ENCODE measurements around the gene HSD11B2.
A peak's percentile ranks its signal among the peaks of the same experiment; 100 is the strongest.

The HSD11B2 gene

DNA sequence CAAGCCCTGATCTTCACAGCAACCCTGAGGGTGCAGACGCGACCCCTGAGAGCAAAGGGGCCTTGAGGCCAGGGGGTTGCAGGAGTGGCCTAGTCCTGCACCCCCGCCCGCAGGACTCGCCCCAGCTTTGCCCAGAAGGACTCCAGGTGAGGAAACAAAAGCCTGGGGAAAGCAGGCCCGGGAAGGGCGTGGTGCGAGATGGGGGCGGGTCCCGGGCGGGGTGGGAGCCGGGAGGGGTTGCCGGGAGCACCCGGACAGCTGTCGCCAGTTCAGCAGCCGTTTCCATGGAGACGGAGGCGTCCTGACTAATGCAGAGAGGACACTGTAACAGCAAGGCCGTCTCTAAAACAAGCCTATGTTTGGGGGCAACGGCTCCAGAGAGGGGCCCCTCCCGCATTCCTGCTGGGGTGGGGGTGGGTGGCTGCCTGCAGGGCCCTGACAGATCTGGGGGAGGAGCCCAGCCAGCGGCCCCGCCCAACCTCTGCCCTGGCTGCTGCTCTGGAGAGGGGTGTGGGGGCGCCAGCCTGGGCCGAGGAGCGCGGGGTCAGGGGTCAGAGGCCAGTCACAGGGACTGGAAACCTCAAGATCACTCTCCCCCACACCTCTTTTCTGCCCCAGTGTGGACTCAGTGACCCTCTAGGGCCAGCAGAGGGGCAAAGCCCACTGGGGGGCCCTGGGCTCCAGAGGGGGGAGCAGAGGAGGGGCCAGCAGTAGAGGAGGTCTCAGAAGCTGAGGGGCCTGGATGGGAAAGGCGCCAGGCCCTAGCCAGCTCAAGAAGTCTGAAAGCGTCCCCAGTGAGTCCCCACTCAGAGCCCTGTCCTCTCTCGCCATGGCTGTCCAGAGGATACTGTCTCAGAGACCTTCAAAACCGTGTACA lies 34.5 kb upstream of the HSD11B2 start:
- peak; percentile 92 for DNase-seq (ENCODE audit: low spot score)

DNA sequence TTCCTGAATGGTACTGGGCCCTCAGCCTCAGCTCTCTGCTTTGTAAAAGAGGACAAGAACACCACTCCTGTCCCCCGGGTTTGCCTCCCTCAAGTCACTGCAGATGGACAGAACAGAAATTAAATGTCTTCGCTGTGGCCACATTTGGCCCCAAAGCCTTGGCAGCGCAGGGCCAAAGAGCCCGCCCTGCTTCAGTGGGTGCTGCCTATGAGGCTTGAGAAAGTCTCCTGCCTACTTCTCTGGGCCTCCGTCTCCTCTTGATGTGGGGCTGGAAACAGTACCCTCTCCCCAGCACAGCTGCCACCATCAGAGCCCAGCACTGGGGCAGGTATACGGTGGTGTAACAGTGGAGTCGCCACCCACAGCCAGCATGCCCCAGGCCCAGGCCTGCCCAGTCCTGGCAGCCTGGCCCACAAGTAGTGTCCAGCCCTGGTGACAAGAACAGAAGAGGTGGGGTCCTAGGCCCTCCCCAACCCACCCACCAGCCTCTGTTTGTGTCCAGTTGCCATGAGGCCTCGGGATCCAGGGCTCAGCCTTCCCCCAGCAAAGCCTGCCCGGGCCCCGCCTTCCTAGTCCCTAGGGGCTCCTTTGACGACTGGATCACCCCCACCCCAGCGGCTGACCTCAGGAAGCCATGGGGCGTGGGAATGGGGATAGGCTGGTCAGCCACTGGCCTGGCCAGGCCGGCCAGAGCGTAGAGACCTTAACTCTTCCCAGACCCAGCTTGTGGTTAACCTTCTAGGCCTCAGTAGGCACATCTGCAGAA lies 33.7 kb upstream of the HSD11B2 start:
- no peak for DNase-seq (ENCODE audit: low spot score)

DNA sequence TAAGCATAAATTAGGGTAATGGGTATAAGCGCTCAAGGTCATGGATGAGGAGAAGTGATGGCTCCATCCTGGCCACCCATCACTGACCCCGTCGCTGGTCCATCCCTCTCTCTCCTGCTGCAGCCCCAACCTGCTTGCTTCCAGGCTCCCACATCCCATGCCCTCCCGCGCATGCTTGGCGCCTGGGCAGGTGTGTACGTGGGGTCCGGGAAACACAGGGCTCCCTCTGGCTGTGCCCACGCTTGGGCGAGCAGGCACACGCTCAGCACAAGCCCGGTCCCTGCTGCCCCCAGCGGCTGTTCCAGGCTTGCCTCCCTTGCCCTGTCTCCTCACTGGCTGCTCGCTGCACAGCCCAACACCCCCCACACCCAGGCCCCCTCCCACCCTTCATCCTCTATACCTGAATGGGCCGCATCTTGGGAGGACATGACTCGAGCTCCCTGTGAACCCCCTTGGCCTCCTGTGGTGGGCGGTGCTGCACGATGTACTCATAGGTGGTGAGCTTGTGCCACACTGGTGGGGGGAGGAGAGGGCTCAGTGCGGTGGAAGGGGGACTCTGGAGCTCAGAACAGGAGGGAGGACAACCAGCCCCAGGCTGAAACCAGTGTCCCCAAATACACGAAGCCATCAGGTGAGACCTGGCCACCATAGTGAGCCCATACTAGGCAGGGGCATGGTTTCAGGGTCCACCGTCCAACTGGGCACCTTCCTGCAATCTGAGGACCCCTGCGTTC lies 32.9 kb upstream of the HSD11B2 start:
- no peak for DNase-seq (ENCODE audit: low spot score)

- DNase-seq (ENCODE audit: low spot score), result no peak
Measured at GRCh38 chr16:67398546-67399217, 32.2 kb upstream of the HSD11B2 start.

DNA sequence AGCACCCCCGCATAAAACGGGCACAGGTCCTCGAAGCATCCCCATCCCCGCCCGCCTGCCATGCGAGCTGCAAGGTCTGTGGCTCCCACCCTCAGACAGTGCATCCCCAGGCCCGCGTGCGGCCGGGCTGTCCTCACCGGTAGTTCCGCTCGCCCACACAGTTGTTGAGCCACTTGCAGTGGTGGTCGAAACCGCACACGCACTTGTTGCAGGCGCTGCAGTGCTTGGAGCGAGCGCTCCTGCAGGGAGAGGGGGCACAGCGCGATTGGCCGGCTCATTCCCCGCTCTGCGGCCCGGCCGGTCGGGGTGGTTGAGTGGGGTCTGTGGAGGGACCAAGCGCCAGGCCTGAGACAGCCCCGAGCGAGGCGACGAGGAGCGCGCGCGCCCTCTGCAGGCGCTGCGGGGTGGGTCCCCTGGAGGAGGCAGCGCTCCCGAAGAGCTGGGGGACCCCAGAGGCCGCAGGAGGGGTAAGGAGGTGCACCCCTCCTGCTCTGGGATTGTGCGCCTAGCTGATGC lies 31.6 kb upstream of the HSD11B2 start:
- peak; percentile 65 for DNase-seq (ENCODE audit: low spot score)

DNA sequence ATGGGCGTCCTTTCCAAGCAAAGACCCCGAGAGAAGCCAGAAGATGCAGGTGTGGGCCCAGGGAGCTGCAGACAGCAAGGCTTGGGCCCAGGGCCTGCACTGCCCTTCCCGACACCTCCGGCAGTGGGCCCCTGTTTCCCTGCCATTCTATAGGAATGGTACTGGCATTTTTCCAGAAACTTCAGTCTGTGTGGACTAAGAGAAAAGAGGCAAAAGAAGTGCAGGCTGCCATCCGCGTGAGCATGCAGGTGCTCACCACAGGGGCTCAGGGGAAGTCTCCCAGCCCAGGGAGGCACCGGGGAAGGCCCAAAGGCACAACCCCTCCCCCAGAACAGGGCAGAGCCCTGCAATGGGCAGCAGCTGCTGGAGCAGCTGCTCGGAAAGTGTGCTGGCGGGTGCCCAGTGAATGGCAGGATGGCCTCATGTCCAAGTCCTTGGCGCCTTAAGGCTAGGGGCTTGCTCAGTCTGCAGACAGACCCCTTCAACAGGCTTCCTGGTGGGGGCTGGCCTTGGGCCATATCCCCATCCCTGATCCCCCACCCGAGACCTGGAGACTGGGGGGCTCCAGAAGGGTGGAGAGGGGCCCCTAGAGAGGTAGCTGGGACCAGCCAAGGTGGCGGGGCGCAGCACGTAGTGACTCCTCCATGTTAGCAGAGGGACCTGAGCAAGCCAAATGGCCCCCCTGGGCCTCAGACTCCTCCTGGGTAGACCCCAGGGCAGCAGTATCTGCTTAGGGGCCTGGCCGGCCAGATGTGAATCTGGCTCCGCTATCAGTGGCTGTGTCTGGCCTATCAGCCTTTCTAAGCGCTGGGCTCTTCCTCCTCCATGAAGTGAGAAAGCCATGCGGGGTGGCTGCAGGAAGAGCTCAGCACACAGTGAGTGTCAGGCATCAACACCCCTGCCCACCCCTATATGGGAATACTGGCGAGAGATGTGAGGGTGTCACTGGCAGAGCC lies 30.9 kb upstream of the HSD11B2 start:
- DNase-seq (ENCODE audit: low spot score), result no peak

DNA sequence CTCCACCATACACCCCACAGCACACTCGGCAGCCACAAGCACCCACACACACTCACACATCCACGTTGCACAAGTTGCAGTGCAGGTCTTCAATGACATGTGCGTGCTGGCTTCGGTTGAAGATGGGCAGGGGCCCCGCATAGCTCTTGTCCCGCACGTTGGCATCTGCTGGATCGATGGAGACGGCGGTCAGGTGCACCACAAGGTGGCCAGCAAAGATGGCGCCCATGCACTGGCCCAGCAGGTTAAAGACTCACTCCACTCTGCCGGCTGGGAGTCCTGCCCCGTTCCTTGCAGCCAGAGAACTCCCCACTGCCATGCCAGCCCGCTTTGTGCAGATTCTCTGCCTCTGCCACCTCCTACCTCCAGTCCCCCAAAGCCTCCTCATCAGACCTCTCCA lies 30.0 kb upstream of the HSD11B2 start:
- DNase-seq (ENCODE audit: low spot score), result no peak

- DNase-seq (ENCODE audit: low spot score), result no peak
Measured at GRCh38 chr16:67403976-67404555, 26.9 kb upstream of the HSD11B2 start.

GRCh38 chr16:67404740-67405226 lies 26.1 kb upstream of the HSD11B2 start:
- no peak for DNase-seq (ENCODE audit: low spot score)

GRCh38 chr16:67405336-67405735 lies 25.6 kb upstream of the HSD11B2 start:
- DNase-seq (ENCODE audit: low spot score), result no peak

DNA sequence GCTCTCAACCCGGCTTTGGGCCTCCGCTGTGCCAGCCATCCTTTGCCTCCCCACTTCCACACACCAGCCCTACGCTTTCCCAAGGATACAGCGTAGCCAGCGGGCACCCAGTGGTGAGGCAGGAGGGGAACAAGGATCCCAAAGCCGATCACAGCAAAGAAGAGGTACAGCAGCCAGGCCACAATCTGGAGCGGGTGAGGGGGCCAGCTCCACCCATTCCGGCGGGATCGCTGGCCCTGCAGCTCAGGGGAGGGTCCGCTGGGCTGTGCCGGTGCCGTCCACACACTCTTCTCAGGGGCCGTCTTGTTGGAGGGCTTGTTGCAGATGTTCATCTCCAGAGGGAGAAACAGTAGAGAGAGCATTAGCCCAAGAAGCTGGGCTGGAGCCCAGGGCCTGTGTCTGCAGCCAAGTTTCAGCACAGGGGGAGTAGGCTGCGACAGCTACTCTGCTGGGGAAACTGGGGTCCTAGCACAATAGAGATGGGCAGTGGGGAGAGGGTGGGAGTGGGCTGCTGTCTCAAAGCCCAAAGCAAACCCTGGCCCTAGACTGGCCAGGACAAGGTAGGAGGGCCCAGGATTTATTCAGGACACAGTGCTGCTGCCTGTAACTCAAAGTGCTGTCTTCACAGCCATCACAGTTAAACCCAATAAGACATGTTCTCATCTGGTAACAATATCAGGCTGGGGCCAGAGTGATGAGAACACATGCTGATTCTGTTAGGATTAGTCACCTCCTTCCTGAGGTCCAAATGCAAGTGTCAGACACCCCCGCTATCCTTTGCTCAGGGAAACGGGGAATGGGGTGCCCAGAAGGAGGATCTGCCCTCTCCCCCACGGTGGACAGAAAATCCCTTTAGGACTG lies 24.6 kb upstream of the HSD11B2 start:
- peak; percentile 93 for DNase-seq (ENCODE audit: low spot score)

DNA sequence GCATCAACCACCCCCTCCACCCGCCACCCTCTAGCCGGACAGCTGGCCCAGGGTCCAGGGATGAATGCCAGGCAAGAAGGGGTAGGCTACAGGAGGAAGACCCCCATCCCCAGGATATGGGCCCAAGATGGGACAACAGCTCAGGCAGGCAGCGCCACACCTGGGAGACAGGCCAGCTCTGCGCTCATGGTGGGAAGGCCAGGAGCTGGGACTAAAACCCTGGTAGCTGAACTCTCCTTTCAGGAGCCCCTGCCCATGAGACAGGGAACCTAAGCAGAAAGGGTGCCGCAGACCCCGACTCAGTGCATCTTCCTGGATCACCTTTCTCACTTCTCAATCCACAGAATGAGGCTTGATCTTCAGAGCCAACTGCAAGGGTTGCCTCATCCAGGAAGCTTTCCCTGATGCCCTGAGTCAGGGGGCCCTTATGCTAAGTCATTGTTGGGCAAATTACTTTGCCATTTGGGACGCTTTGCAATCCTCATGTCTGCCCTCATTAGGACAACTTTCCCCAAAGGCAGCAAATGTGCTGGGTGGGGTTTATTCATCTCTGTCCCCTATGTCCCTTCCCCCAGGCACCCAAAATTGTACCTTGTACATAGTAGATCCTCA lies 23.6 kb upstream of the HSD11B2 start:
- peak; percentile 41 for DNase-seq (ENCODE audit: low spot score)

GRCh38 chr16:67407788-67408452 lies 23.0 kb upstream of the HSD11B2 start:
- DNase-seq (ENCODE audit: low spot score), result no peak

DNA sequence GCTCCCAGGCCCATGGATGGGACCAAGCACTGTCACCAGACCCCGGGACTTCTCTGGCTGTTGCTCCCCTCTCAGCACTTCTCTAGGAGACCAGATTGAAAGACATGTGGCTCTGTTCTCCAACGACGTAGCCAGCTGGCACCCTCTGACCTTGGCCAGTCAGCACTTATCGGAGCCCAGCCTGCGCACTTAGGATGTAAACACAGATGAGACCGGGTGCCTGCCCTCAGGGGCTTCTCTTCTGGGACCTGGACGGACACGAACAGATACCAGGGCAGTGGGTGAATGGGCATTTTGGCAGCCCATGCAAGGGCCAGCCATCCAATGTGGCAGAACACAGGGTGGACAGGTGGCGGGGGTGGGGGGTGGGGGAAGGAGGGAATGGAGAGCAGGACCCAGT lies 21.3 kb upstream of the HSD11B2 start:
- no peak for DNase-seq (ENCODE audit: low spot score)

GRCh38 chr16:67411339-67411738 lies 19.6 kb upstream of the HSD11B2 start:
- no peak for DNase-seq (ENCODE audit: low spot score)

- no peak for DNase-seq (ENCODE audit: low spot score)
Measured at GRCh38 chr16:67412294-67412693, 18.6 kb upstream of the HSD11B2 start.

DNA sequence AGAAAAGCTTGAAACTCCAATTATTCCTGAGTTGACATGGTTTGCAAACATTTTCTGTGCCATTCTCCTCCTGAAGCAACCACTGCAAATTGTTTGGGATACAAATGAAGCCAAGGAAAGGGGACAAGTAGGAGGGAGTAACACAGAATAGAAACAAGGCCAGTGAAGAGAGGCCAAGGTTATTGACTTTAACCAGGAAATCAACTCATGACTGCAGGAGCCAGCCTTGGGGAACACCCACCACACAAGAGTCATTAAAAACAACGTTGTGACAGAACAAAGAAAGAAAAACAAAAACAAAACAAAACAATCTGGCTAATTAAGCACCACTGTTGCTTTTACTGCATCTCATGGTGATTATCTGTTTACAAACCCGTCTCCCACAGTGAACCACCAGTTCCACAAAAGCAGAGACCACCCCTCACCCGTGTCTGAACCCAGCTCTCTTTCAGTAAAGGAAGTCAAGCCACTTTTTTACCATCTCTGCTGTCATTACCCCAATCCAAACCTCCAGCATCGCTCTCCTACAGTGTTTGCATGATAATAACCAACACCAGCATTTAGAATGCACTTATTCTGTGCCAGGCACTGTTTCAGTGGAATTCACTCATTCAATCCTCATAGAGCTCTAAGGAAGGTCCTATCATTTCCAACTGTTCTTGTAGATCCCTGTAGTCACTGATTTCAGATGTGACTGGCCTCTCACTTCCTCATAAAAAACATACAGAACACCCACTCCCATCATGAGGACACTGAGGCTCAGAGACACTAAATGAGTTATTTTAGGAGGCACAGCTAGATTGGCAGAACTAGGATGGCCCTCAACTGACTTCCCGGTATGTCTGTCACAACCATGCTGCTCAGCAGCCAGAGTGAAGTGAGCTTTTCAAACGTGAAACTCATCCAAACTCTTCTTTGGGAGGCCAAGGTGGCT lies 16.7 kb upstream of the HSD11B2 start:
- DNase-seq (ENCODE audit: low spot score), result no peak
